Neural progenitor cell (in vitro differentiated cells): ENCODE measurements around the gene MED25.

ENCODE experiments used
- CTCF ChIP-seq: fragments of 200-600 bp; sonication (generic); IDR thresholded peaks from 2 replicates; pipeline ENCODE4 v1.5.1; 2017; ENCODE audit warnings: antibody characterized with exemption, mild to moderate bottlenecking
- EZH2 ChIP-seq: fragments of 200-600 bp; sonication (generic); IDR thresholded peaks from 2 replicates; pipeline ENCODE4 v1.6.1; 2017; ENCODE audit warnings: antibody characterized with exemption, mild to moderate bottlenecking, moderate library complexity

- TF ChIP-seq CTCF (peak; percentile 11), EZH2 (no peak)
Measured at GRCh38 chr19:49801966-49802661, 16.0 kb upstream of the MED25 start.
